ENCODE results near the gene GRM3.
"Not testable (repeated sequence)": the region's sequence is repeated elsewhere in the genome, so short reads cannot be mapped to it uniquely, and the experiment has no call there.

The GRM3 gene

GRCh38 chr7:86643561-86644281 is at the start of gene GRM3:
GRM3 (plus strand) TSS chr7:86643909; CDS start chr7:86765146, 121,237 bp downstream.
- DNase-seq (ENCODE audit: low spot score), result no peak

GRCh38 chr7:86598311-86598710 is 45.4 kb upstream of the GRM3 start:
- DNase-seq (ENCODE audit: low spot score), result no peak

GRCh38 chr7:86598721-86599120 is 45.0 kb upstream of the GRM3 start:
- DNase-seq (ENCODE audit: low spot score), result no peak

GRCh38 chr7:86600506-86601290 is 43.0 kb upstream of the GRM3 start:
- DNase-seq (ENCODE audit: low spot score), result no peak

GRCh38 chr7:86615711-86616110 is 28.0 kb upstream of the GRM3 start:
- DNase-seq (ENCODE audit: low spot score), result not testable (repeated sequence)

GRCh38 chr7:86644282-86645224 is 844 bp downstream of the GRM3 start:
- DNase-seq (ENCODE audit: low spot score), result no peak

- DNase-seq (ENCODE audit: low spot score), result no peak
Observed at GRCh38 chr7:86645225-86645608, 1.5 kb downstream of the GRM3 start.

- no peak for DNase-seq (ENCODE audit: low spot score)
Observed at GRCh38 chr7:86645676-86646276, 2.1 kb downstream of the GRM3 start.

- no peak for DNase-seq (ENCODE audit: low spot score)
Observed at GRCh38 chr7:86647385-86648094, 3.8 kb downstream of the GRM3 start.

GRCh38 chr7:86648169-86648568 is 4.5 kb downstream of the GRM3 start:
- no peak for DNase-seq (ENCODE audit: low spot score)

GRCh38 chr7:86653919-86654659 is 10.4 kb downstream of the GRM3 start:
- no peak for DNase-seq (ENCODE audit: low spot score)

GRCh38 chr7:86657948-86658347 is 14.2 kb downstream of the GRM3 start:
- no peak for DNase-seq (ENCODE audit: low spot score)

- no peak for DNase-seq (ENCODE audit: low spot score)
Observed at GRCh38 chr7:86660950-86661462, 17.3 kb downstream of the GRM3 start.

- DNase-seq (ENCODE audit: low spot score), result no peak
Observed at GRCh38 chr7:86664486-86664885, 20.8 kb downstream of the GRM3 start.

- DNase-seq (ENCODE audit: low spot score), result no peak
Observed at GRCh38 chr7:86664991-86665390, 21.3 kb downstream of the GRM3 start.

GRCh38 chr7:86665669-86666068 is 22.0 kb downstream of the GRM3 start:
- DNase-seq (ENCODE audit: low spot score), result no peak

- DNase-seq (ENCODE audit: low spot score), result peak; percentile 25
Observed at GRCh38 chr7:86667732-86668131, 24.0 kb downstream of the GRM3 start.

GRCh38 chr7:86668315-86668714 is 24.6 kb downstream of the GRM3 start:
- DNase-seq (ENCODE audit: low spot score), result no peak

- DNase-seq (ENCODE audit: low spot score), result no peak
Observed at GRCh38 chr7:86687831-86688230, 44.1 kb downstream of the GRM3 start.

- DNase-seq (ENCODE audit: low spot score), result no peak
Observed at GRCh38 chr7:86689363-86689762, 45.7 kb downstream of the GRM3 start.
